Measurements from ENCODE around the gene PIPOX.

DNA sequence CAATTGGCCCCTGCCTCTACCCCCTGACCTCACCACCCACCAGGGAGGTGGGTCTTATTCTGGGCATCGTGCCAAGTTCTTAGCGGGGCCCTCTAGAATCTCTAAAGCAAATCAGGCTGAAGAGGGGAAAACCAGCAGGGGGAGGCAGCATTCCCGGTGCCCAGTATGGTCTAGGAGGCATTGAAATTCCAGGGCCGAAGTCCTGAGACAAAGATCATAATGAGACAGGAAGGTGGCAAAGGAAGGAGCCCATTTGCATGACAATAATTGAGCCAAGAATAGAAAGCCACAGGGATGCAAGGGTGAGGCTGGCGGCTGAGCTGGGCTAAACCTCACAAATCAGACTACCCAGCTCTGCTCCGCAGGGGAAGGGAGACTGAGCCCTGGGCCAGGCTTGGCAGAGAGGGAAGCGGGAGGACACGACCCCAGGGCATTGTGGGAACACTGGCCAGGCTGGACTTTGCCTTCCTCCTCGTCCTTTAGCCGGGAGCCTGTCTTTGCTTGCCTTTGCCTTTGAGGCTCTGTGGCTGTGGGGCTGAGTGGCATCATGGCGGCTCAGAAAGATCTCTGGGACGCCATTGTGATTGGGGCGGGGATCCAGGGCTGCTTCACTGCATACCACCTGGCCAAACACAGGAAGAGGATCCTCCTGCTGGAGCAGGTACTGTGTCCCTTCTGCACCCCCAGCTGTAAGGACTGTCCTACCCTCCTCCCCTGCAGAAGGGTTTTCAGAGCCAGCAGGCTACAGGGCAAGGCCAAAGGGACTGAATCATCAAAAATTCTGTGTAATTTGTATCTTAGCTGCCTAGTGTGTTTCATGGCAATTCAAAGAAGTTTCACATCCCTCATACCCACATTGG, at the start of gene PIPOX:
- TF ChIP-seq, protein P1, sequence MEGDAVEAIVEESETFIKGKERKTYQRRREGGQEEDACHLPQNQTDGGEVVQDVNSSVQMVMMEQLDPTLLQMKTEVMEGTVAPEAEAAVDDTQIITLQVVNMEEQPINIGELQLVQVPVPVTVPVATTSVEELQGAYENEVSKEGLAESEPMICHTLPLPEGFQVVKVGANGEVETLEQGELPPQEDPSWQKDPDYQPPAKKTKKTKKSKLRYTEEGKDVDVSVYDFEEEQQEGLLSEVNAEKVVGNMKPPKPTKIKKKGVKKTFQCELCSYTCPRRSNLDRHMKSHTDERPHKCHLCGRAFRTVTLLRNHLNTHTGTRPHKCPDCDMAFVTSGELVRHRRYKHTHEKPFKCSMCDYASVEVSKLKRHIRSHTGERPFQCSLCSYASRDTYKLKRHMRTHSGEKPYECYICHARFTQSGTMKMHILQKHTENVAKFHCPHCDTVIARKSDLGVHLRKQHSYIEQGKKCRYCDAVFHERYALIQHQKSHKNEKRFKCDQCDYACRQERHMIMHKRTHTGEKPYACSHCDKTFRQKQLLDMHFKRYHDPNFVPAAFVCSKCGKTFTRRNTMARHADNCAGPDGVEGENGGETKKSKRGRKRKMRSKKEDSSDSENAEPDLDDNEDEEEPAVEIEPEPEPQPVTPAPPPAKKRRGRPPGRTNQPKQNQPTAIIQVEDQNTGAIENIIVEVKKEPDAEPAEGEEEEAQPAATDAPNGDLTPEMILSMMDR (IDR thresholded peaks at IDR 0.05), result no peak
- TF ChIP-seq POLR2A (IDR thresholded peaks at IDR 0.05), result no peak
- TF ChIP-seq POLR2AphosphoS5 (IDR thresholded peaks at IDR 0.05; ENCODE audit: insufficient read depth in 1 of 2, low read depth in 1 of 2), result no peak

Data from vagina (tissue), 2 donors.